ENCODE results near the gene LMO2. TPM values are rescaled to one million over a fixed set of nuclear protein-coding genes. Genes with fewer than 3 reads are reported as not detected.

Gene LMO2
- polyA plus RNA-seq, 3 donors = 26.9 to 33.3 (median 27.3) TPM

DNA sequence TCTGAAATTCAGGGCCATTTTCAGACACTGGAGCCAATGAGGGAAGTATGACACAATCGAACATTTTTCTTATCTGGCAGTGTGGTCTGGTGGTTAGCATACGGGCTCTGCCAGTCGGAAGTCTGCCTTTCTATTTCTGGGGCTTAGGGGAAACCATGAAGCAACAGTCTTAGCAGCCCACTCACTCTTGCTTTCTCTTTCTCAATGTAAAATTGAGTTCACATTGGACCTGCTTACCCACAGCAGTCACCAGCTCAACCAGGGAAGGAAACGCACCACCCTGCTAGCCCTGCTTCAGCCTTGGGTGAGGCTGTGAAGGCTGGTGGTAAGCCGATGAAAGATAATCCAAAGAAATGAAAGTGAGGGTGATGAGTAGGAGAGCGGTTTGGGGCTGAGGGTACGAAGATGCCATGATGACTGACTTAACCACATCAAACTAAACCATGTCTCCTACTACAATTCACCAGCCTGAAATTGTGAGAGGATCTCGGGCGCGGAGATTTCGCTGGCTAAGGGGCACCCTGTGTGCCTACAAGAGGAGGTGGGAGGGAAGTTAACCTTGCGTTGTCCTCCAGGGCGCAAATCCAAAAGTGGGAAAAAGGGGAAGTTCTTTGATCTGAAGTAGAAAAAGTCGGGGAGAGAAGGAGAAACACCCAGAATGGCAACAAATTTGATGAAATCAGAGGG is 2.0 kb upstream of the LMO2 start:
- DNase-seq = no peak

- DNase-seq = no peak
Measured at GRCh38 chr11:33892906-33893594, 1.2 kb upstream of the LMO2 start.

DNA sequence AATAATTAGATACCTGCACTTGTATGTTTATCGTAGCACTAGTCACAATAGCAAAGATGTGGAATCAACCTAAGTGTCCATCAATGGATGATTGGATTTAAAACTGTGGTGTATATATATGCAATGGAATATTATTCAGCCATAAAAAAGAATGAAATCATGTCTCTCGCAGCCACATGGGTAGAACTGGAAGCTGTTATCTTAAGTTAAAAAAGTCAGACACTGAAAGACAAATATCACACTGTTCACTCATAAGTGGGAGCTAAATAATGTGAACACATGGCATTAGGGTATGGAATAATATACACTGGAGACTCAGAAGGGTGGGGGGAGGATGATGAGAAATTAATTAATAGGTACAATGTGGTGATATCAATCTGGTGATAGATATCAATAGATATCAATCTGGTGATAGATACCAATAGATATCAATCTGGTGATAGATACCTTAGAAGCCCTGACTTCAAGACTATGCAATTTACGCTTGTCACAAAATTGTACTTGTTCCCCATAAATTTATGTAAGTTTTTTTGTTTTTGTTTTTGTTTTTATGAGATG is 2.0 kb downstream of the LMO2 start:
- DNase-seq = no peak

DNA sequence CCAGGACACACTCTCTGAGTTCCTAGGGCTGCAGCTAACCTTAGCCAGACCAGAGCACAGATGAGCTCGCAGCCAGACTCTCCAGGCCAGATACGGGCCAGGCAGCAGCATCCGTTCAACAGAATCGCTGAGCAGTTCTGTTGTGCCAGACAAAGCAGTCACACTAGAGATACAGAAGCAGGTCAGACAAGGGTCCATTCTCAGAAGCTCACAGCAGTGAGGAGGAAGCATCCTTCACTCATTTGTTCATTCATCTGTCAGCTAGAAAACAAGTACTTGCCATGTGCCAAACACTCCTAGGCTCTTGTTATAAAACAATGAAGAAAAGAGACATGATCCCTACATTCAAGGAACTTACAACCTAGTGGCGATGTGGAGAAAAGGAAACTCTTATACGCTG is 2.6 kb downstream of the LMO2 start:
- DNase-seq = no peak

- no peak for DNase-seq
Measured at GRCh38 chr11:33887886-33888285, 4.0 kb downstream of the LMO2 start.

GRCh38 chr11:33885338-33886005 is 6.4 kb downstream of the LMO2 start:
- DNase-seq = no peak

DNA sequence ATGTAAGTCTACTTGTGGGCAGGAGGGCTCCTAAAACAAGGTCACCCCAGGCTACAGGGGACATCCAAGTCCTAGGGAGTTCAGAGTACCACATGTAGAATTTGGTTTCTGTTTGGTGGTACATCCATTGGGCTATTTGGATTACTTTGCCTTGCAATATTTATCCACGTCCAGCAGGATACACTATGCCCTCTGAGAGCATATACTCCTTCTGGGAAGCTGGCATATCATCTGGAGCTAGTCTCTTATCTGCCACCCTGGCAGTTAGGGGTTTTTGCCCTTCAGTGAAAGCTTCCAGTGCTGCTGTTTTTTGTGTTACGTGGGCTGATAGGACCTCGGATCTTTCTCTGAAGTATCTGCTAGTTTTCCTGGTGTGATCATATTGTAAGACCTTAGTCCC is 7.3 kb downstream of the LMO2 start:
- no peak for DNase-seq

DNA sequence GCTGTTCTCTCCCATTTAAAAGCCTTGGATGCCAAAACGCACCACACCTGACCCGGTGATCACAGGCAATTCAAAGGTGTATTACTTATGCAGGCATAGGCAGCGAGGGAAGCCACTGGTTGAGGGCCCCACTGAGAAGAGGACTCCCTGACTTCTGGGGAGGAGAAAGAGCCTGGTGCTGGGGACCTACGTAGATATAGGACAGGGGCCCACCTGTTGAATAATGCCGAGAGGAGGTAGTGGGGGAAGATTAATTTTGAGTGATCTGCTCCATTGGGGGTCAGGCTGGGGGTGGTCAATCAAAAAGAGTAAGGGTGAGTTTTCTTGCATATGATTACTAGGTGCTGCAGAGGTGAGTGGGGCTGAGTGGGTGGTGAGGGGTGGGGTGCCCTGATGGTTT is 7.8 kb downstream of the LMO2 start:
- no peak for DNase-seq

- no peak for DNase-seq
Measured at GRCh38 chr11:33881651-33882503, 10.0 kb downstream of the LMO2 start.

GRCh38 chr11:33880979-33881378 is 10.9 kb downstream of the LMO2 start:
- DNase-seq = no peak

DNA sequence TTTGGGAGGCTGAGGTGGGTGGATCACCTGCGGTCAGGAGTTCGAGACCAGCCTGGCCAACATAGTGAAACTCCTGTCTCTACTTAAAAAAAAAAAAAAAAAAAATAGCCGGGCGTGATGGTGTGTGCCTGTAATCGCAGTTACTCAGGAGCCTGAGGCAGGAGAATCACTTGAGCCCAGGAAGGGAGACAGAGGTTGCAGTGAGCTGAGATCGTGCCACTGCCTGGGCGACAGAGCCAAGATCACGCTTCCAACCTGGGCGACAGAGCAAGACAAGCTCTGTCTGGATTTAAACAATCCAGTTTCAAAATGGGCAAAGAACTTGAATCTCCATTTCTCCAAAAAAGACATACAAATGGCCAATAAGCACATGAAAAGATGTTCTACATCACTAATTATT is 12.5 kb downstream of the LMO2 start:
- no peak for DNase-seq

GRCh38 chr11:33877038-33877437 is 14.8 kb downstream of the LMO2 start:
- no peak for DNase-seq

DNA sequence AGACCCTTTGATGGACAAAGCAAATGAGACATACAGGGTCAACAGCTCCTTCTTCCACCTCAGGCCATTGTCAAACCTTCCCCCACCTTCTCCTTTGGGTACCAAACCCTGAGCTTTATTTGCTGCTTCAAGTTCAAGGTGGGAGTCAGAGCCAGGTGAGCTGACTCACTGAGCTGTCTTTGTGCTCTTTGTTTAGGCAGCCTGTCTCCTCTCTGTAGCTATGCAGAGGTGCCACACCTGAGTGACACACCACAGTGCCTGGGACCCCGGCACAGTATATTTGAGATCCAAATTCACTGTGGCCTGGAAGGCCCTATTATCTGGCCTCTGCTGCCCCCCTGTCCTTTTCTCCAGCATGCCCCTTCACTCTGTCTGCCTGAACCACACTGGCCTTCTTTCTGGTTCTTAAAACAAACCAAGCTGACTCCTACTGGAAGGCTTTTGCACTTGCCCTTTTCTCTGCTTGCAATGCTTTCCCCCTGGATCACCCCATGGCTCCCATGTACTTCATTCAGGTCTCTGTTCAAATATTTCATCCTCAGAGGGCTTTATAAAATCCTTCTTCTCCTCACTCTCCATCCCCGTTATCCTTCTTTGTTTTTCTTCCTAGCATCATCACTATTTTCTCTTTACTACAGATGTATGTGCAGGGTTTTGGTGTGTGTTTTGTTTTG is 16.1 kb downstream of the LMO2 start:
- no peak for DNase-seq

- no peak for DNase-seq
Measured at GRCh38 chr11:33874910-33875490, 16.9 kb downstream of the LMO2 start.

DNA sequence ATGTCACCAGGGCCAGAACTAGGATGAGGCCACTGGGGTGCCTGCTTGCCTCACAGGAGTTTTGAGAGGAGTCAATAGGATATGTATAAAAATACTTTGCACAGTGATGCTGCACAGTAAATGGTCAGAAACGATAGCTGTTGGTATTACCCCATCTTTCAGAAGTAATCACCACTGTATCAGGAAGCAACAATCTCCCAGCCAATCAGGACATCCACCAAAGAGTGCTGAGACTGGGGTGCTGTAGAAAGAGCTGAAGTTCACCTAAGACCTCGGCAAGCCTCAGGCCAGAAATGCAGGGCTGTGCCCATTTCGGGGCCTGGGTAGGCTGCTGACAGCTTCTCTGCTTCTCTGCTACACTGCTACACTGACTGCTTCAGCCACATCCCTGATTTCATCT is 17.4 kb downstream of the LMO2 start:
- DNase-seq = no peak

GRCh38 chr11:33869481-33870422 is 22.1 kb downstream of the LMO2 start:
- peak; percentile 37 for DNase-seq

DNA sequence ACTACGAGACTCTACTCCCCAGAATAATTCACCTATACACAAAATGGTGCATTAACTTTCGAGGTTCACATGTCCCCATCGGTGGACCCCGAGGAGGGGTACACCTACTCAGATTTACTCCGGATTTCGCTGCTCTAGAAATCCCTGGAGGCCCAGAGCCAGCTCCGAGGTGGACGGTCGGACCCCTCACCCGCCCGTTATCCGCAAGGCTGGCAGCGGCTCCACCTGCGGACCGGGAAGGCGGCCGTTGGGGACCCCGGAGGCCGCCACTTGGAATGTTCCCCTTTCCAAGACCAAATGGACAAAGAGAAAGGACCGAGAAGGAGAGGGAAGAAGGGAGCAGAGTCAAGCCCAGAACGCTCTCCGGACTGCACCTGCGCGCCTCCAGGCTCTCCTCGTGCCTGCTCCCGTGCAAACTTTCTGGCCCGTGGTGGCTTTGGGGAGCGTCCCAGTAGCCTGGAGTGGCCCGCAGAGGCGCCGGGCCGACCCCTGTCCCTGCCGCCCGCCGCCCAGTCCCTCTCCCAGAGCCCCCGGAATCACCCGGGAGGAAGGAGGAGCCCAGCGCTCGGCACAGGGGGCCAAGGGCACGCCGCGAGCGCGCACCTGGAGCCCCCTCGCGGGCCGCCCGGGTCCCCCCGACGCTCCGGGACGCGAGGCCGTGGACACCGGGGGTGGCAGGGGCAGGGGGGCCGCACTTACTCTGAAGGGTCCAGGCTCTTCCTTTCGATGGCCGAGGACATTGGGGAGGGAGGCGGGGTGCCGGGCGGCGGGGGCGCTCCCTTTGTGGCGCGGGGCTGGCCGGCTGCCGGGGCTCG is 23.0 kb downstream of the LMO2 start:
- no peak for DNase-seq

GRCh38 chr11:33867996-33868646 is 23.8 kb downstream of the LMO2 start:
- DNase-seq = no peak
